ENCODE measurements around the gene CCDC93.

GRCh38 chr2:117985092-117985491 is 28.8 kb downstream of the CCDC93 start:
- TF ChIP-seq CTCF (IDR thresholded peaks at IDR 0.05; ENCODE audit: low read depth, low read length, poor library complexity, severe bottlenecking), result no peak
- TF ChIP-seq EZH2phosphoT487 (IDR thresholded peaks at IDR 0.05; ENCODE audit: borderline replicate concordance, low read length), result no peak
